ENCODE measurements around the gene ANKRD6. TPM values are rescaled to one million over a fixed set of nuclear protein-coding genes. Genes with fewer than 3 reads are reported as not detected.

Gene ANKRD6
- total RNA-seq, 1 donor from 2014 or later = 20.7 TPM

DNA sequence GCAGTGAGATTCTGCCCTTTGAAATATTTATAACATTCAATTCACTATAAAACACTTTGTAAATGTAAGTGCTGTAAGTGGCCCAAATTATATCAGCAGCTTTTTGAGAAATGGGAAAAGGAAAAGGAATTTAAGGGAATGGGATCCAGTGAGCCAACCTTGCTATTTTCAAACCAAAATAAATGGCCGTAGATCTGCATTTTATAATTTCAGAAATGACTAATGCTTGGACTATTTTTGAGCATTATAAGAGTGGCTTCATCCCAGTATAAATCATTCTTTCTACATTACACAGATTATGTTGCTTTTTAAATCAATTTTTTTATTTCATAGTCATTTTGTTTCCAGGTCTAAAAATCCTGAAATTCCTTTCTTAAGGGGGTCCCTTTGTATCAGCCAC, 49.2 kb downstream of the ANKRD6 start:
- H3K9me3 Mint-ChIP-seq = no peaks in the 10 kb centered on the region
- DNase-seq (ENCODE audit: low read depth, low spot score) = no peak
- H3K27ac Mint-ChIP-seq (ENCODE audit: unreplicated experiment) = no peak overlapping the region
- H3K36me3 Mint-ChIP-seq (ENCODE audit: low read depth) = no peaks in the 10 kb centered on the region
- H3K4me1 Mint-ChIP-seq = peaks cover 30% of the 10 kb centered on the region
- H3K27me3 Mint-ChIP-seq (ENCODE audit: low read depth) = no peaks in the 10 kb centered on the region
- TF ChIP-seq, protein P1, sequence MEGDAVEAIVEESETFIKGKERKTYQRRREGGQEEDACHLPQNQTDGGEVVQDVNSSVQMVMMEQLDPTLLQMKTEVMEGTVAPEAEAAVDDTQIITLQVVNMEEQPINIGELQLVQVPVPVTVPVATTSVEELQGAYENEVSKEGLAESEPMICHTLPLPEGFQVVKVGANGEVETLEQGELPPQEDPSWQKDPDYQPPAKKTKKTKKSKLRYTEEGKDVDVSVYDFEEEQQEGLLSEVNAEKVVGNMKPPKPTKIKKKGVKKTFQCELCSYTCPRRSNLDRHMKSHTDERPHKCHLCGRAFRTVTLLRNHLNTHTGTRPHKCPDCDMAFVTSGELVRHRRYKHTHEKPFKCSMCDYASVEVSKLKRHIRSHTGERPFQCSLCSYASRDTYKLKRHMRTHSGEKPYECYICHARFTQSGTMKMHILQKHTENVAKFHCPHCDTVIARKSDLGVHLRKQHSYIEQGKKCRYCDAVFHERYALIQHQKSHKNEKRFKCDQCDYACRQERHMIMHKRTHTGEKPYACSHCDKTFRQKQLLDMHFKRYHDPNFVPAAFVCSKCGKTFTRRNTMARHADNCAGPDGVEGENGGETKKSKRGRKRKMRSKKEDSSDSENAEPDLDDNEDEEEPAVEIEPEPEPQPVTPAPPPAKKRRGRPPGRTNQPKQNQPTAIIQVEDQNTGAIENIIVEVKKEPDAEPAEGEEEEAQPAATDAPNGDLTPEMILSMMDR (conservative IDR thresholded peaks at IDR 0.05) = no peak
- H3K4me3 Mint-ChIP-seq = no peak overlapping the region

DNA sequence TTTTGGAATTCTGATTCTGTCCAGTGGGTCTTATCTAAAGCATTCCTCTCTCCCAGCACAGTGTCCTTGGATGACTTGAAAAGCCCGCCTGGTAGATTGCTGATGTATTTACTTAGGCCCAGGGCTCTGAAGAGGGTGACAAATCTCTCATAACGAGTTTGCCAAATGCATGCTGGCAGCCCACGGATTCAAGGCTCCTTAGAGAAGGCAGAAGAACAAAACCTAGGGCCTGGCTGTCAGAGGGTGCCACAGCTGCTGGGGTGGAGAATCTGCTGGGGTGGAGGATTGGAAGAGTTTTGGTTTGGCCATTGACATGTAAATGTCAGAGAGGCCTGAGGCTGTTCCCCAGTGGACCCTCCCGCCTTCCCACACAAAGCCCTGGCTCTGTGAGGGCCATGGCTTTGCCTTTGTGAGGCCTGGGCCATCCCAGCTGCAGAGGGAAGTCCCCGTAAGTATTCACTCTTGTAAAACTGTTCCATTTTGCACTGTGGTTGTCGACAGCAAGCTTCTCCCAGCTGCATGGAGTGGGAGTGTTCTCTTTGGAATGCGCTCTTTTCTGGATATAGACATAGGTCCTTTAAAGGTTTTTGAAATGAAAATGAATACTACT, 50.3 kb downstream of the ANKRD6 start:
- TF ChIP-seq, protein P1 (conservative IDR thresholded peaks at IDR 0.05) = no peak
- H3K4me1 Mint-ChIP-seq = peaks cover 30% of the 10 kb centered on the region
- H3K36me3 Mint-ChIP-seq (ENCODE audit: low read depth) = no peaks in the 10 kb centered on the region
- no peak overlapping the region for H3K4me3 Mint-ChIP-seq
- DNase-seq (ENCODE audit: low read depth, low spot score) = peak; percentile 52
- peak overlapping the region; percentile 94 for H3K27ac Mint-ChIP-seq (ENCODE audit: unreplicated experiment)
- H3K9me3 Mint-ChIP-seq = no peaks in the 10 kb centered on the region
- no peaks in the 10 kb centered on the region for H3K27me3 Mint-ChIP-seq (ENCODE audit: low read depth)

DNA sequence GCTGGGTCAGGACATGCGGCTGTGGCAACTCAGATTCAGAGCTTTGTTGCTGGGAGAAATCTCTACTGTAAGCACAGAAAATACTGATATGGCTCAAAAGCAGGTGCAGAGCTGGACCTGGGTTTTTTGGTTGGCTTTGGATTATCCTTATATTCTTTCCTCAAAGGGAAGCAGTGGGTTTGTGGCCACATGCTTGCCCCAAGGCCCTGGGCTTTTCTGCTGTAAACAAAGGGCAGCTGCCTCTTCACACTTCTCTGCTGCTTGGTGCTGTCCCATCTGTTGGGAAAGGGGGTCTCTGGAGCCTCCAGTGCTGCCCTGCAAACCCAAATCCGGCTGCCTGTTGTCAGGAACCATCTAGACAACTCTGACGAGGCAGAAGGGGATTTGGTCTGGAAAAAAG, 52.4 kb downstream of the ANKRD6 start:
- Mint-ChIP-seq H3K4me3 (no peak overlapping the region), H3K4me1 (peaks cover 30% of the 10 kb centered on the region), H3K36me3 (ENCODE audit: low read depth) (no peaks in the 10 kb centered on the region), H3K9me3 (no peaks in the 10 kb centered on the region), H3K27ac (ENCODE audit: unreplicated experiment) (no peak overlapping the region), H3K27me3 (ENCODE audit: low read depth) (no peaks in the 10 kb centered on the region)
- TF ChIP-seq, protein P1 (conservative IDR thresholded peaks at IDR 0.05) = no peak
- no peak for DNase-seq (ENCODE audit: low read depth, low spot score)

DNA sequence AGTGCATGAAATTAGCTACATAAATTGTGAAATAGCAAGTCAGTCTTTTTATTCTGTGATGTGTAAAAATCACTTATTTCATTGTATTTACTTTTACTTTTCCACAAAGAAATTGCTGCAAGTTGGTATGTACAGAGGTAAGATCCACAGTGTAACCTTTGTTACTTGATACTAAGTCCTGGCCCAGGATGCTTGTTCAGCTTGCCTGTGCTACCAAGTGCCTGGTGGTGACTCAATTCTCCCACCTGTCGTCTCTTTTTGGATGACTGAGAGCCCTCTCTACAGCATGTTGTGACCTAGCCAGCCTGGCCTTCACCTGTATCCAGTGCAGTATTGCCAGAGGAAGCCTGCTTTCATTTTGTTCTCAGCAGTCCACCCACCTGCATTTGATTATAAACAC, 54.9 kb downstream of the ANKRD6 start:
- Mint-ChIP-seq H3K36me3 (ENCODE audit: low read depth) (no peaks in the 10 kb centered on the region), H3K9me3 (no peaks in the 10 kb centered on the region), H3K27ac (ENCODE audit: unreplicated experiment) (no peak overlapping the region), H3K4me1 (peaks cover 18% of the 10 kb centered on the region), H3K4me3 (no peak overlapping the region), H3K27me3 (ENCODE audit: low read depth) (no peaks in the 10 kb centered on the region)
- TF ChIP-seq, protein P1 (conservative IDR thresholded peaks at IDR 0.05) = no peak
- DNase-seq (ENCODE audit: low read depth, low spot score) = no peak

DNA sequence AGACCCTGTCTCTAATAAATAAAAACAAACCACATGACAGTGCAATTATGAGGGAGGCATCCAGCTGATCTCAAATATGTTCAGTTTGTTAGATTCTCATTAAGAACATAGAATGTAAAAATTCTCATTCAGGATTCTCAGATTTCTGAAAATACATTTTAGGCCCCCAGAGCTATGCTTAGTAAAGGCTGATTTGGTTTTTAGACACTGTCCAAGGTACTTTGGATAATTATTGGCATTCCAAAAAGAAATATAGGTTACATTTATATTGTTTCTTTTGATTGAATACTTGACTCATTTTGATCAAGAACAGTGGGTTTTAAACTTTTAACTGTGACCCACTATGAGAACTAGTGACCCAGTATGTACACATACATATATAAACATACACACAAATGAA, 55.5 kb downstream of the ANKRD6 start:
- peaks cover 13% of the 10 kb centered on the region for H3K4me1 Mint-ChIP-seq
- DNase-seq (ENCODE audit: low read depth, low spot score) = no peak
- H3K36me3 Mint-ChIP-seq (ENCODE audit: low read depth) = no peaks in the 10 kb centered on the region
- H3K27me3 Mint-ChIP-seq (ENCODE audit: low read depth) = no peaks in the 10 kb centered on the region
- no peaks in the 10 kb centered on the region for H3K9me3 Mint-ChIP-seq
- no peak overlapping the region for H3K27ac Mint-ChIP-seq (ENCODE audit: unreplicated experiment)
- no peak overlapping the region for H3K4me3 Mint-ChIP-seq
- TF ChIP-seq, protein P1 (conservative IDR thresholded peaks at IDR 0.05) = no peak
